WTC11 (cell line): ENCODE results near the gene C1QTNF12.

Source experiments
- CTCF ChIP-seq: fragments of 200-600 bp; IDR thresholded peaks from 2 replicates; pipeline ENCODE4 v1.8.0; 2022; ENCODE audit warnings: antibody characterized with exemption
- E2F5 ChIP-seq: sonication (generic); formaldehyde crosslinking; IDR thresholded peaks from 2 replicates; pipeline ENCODE4 v1.8.1; 2022; ENCODE audit warnings: mild to moderate bottlenecking, moderate library complexity, missing genetic modification reagents
- ESRRA ChIP-seq: sonication (generic); formaldehyde crosslinking; IDR thresholded peaks from 2 replicates; pipeline ENCODE4 v1.8.1; 2022; ENCODE audit warnings: mild to moderate bottlenecking, missing genetic modification reagents, borderline replicate concordance
- USF2 ChIP-seq: sonication (generic); formaldehyde crosslinking; IDR thresholded peaks from 2 replicates; pipeline ENCODE4 v1.8.1; 2023; ENCODE audit warnings: mild to moderate bottlenecking, missing genetic modification reagents, moderate library complexity
- ZBTB21 ChIP-seq: sonication (generic); formaldehyde crosslinking; IDR thresholded peaks from 2 replicates; pipeline ENCODE4 v1.8.1; 2023; ENCODE audit warnings: mild to moderate bottlenecking, missing genetic modification reagents, borderline replicate concordance
- TF ChIP-seq, protein P1 (sequence below): sonication (generic); formaldehyde crosslinking; IDR thresholded peaks from 2 replicates; pipeline ENCODE4 v1.8.1; 2022; ENCODE audit warnings: missing genetic modification reagents, borderline replicate concordance
- TF ChIP-seq, protein P2 (sequence below): sonication (generic); formaldehyde crosslinking; IDR thresholded peaks from 2 replicates; pipeline ENCODE4 v1.8.0; 2022; ENCODE audit warnings: mild to moderate bottlenecking, missing genetic modification reagents

DNA sequence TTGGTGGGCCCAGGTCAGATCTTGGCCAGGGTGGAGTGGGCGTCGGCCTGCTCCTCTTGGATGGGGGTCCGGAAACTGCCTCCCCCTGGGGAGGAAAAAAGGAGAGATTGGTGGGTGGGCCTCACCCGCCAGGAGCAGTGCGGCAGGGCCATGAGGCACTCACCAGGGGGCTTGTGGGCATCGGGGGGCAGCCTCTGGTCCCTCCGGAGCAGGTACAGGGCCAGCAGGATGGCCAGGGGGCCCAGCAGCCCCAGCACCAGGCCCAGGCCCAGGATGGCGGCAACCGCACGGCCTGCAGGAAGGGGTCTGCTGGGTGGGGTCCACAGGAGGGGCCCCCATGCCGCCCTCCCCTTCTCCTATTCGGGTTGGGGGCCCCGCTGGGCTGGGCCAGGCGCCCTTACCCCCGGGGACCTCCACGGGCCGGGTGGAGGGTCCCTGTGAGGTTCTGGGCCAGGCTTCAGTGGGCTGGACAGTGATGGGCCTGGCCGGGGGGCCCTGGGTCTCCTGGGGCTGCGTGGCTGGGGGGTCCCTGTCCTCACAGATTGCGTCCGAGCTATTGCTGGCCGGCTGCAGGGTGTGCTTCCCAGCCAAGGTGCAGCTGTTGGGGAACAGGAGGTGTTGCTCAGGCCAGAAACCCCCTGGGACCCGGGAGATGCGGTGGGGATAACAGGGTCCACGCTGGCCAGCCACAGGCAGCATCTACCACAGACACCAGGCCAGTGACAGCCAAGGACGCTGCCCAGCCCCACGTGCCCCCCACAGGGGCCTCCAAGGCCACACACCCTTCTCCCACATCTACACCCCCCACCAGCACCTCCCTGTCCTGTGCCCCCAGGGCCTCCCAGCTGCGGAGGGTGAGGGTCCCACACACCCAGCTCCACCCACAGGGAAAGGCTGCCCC lies 34.7 kb downstream of the C1QTNF12 start:
- TF ChIP-seq ZBTB21 (CRISPR knock-in tag) (no peak), USF2 (CRISPR knock-in tag) (no peak), E2F5 (CRISPR knock-in tag) (no peak), CTCF (no peak), ESRRA (CRISPR knock-in tag) (no peak)
- TF ChIP-seq, protein P1, sequence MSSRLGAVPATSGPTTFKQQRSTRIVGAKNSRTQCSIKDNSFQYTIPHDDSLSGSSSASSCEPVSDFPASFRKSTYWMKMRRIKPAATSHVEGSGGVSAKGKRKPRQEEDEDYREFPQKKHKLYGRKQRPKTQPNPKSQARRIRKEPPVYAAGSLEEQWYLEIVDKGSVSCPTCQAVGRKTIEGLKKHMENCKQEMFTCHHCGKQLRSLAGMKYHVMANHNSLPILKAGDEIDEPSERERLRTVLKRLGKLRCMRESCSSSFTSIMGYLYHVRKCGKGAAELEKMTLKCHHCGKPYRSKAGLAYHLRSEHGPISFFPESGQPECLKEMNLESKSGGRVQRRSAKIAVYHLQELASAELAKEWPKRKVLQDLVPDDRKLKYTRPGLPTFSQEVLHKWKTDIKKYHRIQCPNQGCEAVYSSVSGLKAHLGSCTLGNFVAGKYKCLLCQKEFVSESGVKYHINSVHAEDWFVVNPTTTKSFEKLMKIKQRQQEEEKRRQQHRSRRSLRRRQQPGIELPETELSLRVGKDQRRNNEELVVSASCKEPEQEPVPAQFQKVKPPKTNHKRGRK (CRISPR knock-in tag), result no peak
- TF ChIP-seq, protein P2, sequence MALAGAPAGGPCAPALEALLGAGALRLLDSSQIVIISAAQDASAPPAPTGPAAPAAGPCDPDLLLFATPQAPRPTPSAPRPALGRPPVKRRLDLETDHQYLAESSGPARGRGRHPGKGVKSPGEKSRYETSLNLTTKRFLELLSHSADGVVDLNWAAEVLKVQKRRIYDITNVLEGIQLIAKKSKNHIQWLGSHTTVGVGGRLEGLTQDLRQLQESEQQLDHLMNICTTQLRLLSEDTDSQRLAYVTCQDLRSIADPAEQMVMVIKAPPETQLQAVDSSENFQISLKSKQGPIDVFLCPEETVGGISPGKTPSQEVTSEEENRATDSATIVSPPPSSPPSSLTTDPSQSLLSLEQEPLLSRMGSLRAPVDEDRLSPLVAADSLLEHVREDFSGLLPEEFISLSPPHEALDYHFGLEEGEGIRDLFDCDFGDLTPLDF (CRISPR knock-in tag), result no peak
